Measurements from ENCODE around the gene DOCK8.

DNA sequence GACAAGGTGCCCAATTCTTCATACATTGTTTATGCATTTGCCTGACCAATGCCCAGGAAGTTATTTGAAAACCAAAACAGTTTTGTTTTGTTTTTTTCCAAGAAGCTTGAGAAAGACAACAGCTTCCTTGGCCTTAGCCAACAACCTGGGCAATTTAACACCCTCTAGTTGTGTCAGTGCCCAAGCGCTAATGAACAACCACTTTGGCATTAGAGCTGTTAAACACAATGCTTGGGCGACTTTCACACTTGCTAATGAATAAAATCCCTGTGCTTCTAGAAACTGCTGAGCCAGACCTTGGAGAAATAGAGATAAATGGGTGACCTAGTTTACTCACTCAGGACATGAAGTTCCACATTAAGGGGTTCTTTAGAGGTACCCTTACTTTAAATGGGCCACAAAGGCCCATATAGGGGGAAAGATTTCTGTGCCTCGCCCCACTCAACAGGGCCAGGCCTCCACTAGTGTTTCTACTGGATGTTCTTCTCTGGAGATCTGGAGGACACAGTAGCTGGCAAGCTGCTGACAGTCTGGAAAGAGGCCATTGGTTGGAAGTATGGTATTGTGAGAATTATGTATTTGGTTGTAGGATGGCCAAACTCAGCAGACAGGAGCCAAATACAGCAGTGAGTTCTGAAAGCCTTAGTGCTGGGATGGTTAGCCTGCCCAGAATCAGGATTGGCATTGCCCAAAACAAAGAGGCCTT, 179.8 kb downstream of the DOCK8 start:
- TF ChIP-seq POLR2A (IDR thresholded peaks at IDR 0.05) = no peak
- TF ChIP-seq, protein P1, sequence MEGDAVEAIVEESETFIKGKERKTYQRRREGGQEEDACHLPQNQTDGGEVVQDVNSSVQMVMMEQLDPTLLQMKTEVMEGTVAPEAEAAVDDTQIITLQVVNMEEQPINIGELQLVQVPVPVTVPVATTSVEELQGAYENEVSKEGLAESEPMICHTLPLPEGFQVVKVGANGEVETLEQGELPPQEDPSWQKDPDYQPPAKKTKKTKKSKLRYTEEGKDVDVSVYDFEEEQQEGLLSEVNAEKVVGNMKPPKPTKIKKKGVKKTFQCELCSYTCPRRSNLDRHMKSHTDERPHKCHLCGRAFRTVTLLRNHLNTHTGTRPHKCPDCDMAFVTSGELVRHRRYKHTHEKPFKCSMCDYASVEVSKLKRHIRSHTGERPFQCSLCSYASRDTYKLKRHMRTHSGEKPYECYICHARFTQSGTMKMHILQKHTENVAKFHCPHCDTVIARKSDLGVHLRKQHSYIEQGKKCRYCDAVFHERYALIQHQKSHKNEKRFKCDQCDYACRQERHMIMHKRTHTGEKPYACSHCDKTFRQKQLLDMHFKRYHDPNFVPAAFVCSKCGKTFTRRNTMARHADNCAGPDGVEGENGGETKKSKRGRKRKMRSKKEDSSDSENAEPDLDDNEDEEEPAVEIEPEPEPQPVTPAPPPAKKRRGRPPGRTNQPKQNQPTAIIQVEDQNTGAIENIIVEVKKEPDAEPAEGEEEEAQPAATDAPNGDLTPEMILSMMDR (IDR thresholded peaks at IDR 0.05) = no peak
